ENCODE data around the gene NEGR1.
"Not testable (repeated sequence)": the region's sequence is repeated elsewhere in the genome, so short reads cannot be mapped to it uniquely, and the experiment has no call there.

NEGR1 gene

DNA sequence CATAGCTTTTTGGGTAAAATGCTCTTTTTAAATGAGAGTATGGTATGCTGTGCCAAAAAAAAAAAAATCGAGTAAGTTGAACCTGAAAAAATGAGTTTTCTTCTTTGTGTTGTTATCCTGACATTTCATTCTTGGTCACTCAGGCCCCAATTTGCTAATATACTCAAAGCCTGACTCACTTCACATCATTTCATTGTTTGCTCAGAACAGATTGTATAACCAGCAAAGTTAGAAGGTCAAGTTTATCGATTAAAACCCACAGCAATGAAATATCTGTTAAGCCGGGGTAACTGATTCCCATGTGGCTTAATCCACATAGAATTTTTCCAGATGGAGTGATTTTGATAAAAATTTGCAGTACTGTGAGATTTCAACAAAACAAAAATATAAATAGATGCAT, 363.7 kb downstream of the NEGR1 start:
- no peak for DNase-seq (ENCODE audit: low read depth in 2 of 2)
- TF ChIP-seq, protein P1, sequence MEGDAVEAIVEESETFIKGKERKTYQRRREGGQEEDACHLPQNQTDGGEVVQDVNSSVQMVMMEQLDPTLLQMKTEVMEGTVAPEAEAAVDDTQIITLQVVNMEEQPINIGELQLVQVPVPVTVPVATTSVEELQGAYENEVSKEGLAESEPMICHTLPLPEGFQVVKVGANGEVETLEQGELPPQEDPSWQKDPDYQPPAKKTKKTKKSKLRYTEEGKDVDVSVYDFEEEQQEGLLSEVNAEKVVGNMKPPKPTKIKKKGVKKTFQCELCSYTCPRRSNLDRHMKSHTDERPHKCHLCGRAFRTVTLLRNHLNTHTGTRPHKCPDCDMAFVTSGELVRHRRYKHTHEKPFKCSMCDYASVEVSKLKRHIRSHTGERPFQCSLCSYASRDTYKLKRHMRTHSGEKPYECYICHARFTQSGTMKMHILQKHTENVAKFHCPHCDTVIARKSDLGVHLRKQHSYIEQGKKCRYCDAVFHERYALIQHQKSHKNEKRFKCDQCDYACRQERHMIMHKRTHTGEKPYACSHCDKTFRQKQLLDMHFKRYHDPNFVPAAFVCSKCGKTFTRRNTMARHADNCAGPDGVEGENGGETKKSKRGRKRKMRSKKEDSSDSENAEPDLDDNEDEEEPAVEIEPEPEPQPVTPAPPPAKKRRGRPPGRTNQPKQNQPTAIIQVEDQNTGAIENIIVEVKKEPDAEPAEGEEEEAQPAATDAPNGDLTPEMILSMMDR (IDR thresholded peaks at IDR 0.05; ENCODE audit: low read depth, low read length): no peak
- no peak overlapping the region for H3K4me3 ChIP-seq (replicated peaks in 1 of 2; ENCODE audit: low read depth in 2 of 2, low read length in 2 of 2)

DNA sequence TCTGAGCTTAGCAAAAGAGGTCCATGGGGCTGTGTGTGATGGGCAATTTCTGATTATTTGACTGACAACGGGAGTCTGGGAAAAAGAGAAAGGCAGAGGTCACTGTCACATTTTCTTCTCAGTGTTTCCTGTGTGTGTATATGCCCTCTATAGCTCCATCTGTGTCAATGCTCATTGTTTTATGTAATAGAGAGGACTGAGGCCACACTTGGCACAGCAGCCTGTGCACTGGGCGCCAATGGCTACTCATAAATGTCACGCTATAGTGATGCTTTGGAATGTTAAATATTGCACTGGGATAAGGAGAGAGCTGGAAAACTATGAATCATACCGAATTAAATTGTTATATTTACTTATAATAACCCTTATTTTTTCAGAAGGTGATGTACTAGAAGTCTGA, 365.4 kb downstream of the NEGR1 start:
- TF ChIP-seq, protein P1 (IDR thresholded peaks at IDR 0.05; ENCODE audit: low read depth, low read length): no peak
- H3K4me3 ChIP-seq (replicated peaks in 1 of 2; ENCODE audit: low read depth in 2 of 2, low read length in 2 of 2): no peak overlapping the region
- DNase-seq (ENCODE audit: low read depth in 2 of 2): no peak

- TF ChIP-seq, protein P1 (IDR thresholded peaks at IDR 0.05; ENCODE audit: low read depth, low read length): no peak
- H3K4me3 ChIP-seq (replicated peaks in 1 of 2; ENCODE audit: low read depth in 2 of 2, low read length in 2 of 2): no peak overlapping the region
- no peak for DNase-seq (ENCODE audit: low read depth in 2 of 2)
Observed at GRCh38 chr1:71914626-71915025, 367.7 kb downstream of the NEGR1 start.

DNA sequence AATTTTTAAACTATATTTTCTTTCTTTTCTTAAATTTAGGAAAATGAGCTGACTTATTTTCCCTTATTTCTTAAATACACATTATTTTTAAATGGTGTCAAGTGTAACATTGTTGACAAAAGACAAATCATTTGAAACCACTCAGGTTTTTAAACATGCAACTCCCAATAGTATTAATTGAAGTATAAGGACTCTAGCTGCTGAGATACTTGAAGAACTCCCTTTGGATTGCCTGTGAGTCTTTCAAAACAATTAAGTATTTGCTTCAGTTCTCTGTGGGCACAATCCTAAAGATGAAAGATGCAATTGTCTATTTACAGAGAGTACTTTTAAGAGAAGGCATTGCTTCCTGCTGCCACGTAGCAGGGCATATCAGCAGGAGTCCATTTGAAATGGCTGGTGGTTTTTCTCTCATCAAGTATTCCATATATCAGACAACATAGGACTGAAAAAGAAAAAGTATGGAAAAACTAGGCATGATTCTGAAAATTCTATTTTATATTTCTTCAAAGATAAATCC, 373.4 kb downstream of the NEGR1 start:
- DNase-seq (ENCODE audit: low read depth in 2 of 2): no peak
- TF ChIP-seq, protein P1 (IDR thresholded peaks at IDR 0.05; ENCODE audit: low read depth, low read length): no peak
- no peak overlapping the region for H3K4me3 ChIP-seq (replicated peaks in 1 of 2; ENCODE audit: low read depth in 2 of 2, low read length in 2 of 2)

DNA sequence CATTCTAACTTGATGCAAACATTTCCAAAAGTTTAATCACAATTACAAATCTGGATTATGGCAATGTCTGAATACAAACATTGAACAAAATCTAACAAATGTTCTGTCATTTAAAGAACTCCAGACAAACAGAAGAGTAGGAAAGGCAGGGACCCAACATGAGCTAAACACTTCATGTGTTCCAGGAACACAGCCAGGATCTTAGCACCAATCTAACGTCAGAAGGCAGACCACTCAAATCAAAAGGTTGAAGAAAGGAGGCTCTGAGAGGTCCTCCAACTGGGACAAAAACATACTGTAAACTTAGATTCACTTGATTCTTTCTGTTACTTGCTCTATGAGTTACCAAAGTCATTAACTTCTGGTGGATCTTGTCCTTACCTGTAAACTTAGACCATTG, 374.0 kb downstream of the NEGR1 start:
- DNase-seq (ENCODE audit: low read depth in 2 of 2): no peak
- TF ChIP-seq, protein P1 (IDR thresholded peaks at IDR 0.05; ENCODE audit: low read depth, low read length): no peak
- H3K4me3 ChIP-seq (replicated peaks in 1 of 2; ENCODE audit: low read depth in 2 of 2, low read length in 2 of 2): no peak overlapping the region

GRCh38 chr1:71899881-71900280, 382.5 kb downstream of the NEGR1 start:
- TF ChIP-seq, protein P1 (IDR thresholded peaks at IDR 0.05; ENCODE audit: low read depth, low read length): no peak
- H3K4me3 ChIP-seq (replicated peaks in 1 of 2; ENCODE audit: low read depth in 2 of 2, low read length in 2 of 2): no peak overlapping the region
- DNase-seq (ENCODE audit: low read depth in 2 of 2): no peak

DNA sequence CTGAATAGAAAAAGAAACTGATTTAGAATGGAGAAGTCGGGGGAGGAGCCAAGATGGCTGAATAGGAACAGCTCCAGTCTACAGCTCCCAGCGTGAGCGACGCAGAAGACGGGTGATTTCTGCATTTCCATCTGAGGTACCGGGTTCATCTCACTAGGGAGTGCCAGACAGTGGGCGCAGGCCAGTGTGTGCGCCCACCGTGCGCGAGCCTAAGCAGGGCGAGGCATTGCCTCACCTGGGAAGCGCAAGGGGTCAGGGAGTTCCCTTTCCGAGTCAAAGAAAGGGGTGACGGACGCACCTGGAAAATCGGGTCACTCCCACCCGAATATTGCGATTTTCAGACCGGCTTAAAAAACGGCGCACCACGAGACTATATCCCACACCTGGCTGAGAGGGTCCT, 394.2 kb downstream of the NEGR1 start:
- not testable (repeated sequence) for DNase-seq (ENCODE audit: low read depth in 2 of 2); H3K4me3 ChIP-seq (replicated peaks in 1 of 2; ENCODE audit: low read depth in 2 of 2, low read length in 2 of 2)

Data from cardiac fibroblast (primary cell).